GM18867 (cell line): Measurements from ENCODE around the gene BORCS8.
"Not testable (repeated sequence)": the region's sequence is repeated elsewhere in the genome, so short reads cannot be mapped to it uniquely, and the experiment has no call there.

ENCODE experiments used
- ATAC-seq: cut with Tn5 transposase; IDR thresholded peaks from one replicate; pipeline ENCODE4 v1.9.1; 2021; ENCODE audit warnings: mild to moderate bottlenecking, moderate library complexity; ENCODE audit not compliant: unreplicated experiment

BORCS8 gene

DNA sequence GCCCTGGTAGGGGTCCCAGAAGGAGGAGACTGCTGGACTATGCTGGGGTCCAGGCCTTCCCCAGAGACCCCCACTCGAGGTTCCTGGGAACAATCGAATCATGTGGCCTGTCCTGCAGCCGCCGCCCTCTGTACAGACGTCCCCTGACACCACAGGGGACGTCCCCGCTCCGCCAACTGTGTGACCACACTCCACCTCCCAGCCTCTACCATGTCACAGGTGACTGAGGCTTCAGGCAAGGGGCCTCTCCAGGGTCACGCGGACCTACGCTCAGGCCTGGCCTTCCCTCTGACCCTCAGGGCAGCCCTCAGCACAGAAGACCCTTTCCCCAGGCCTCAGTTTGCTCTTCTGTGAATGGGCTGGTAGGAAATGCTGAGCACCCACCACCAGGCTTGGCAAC lies 40.5 kb downstream of the BORCS8 start:
- ATAC-seq: no peak

DNA sequence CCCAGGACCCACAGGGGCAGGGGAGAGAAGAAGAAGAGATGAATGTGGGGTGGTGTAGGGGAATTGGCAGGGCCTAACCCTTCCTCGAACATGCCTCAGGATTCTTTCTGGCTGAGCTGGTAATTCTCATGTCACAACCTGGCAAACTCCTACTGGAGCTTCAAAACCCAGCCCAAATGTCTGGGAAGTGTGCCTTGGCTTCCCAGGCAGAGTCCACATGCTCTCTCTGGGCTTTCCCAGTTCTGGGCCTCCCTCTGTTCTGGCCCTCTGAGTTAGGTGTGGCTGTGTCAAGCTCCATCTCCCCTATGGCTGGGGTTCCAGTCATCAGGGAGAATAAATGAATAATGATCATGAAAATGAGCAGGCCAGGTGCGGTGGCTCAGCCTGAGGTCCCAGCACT lies 42.5 kb downstream of the BORCS8 start:
- ATAC-seq: no peak

DNA sequence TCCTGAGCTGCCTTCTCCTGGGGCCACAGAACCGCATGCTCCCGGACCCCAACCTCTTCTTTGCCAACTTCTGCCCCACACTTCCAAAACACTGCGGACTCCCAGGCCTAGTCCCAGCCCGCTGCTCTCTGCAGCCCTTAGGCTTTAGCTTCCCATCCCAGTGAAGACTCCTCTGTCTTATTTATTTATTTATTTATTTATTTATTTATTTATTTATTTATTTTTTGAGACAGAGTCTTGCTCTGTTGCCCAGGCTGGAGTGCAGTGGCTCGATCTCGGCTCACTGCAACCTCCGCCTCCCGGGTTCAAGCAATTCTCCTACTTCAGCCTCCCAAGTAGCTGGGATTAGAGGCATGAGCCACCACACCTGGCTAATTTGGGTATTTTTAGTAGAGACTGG lies 43.4 kb downstream of the BORCS8 start:
- not testable (repeated sequence) for ATAC-seq

DNA sequence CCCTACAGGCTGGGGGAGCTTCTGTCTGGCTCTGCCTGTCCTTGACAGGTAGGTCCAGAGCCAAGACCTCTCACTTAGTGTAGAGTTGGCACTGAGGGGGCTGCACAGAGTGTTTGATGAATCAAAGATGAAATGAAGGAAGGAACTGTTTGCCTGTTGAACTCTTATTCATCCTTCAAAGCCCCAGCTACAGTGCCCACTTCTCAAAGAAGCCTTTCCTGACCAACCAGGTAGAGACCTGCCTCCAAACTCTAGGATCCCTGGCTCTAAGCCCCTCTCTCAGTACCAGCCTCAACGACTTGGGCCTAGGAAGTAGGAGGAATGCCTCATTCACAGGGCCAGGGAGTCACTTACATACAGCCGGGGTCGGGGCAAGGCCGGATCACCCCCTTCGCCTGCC lies 44.6 kb downstream of the BORCS8 start:
- ATAC-seq: no peak

DNA sequence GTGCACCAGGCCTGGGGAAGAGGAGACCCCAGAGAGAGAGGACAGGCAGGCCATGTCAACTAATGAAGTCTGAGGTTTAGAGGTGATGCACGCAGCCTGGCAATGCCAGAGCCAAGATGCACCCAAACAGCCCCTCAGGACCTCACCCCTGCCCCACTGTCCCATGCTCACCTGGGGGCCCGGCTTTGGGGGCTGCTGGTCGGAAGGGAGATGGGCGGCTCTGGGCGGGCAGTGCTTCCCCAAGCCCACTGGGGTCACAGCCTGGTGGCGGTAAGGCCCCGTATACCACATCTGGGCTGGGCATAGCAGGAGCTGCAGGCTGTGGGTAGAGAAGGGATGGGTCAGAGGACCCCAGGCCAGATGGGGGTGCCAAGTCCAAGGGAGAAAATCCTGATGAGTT lies 45.1 kb downstream of the BORCS8 start:
- no peak for ATAC-seq

DNA sequence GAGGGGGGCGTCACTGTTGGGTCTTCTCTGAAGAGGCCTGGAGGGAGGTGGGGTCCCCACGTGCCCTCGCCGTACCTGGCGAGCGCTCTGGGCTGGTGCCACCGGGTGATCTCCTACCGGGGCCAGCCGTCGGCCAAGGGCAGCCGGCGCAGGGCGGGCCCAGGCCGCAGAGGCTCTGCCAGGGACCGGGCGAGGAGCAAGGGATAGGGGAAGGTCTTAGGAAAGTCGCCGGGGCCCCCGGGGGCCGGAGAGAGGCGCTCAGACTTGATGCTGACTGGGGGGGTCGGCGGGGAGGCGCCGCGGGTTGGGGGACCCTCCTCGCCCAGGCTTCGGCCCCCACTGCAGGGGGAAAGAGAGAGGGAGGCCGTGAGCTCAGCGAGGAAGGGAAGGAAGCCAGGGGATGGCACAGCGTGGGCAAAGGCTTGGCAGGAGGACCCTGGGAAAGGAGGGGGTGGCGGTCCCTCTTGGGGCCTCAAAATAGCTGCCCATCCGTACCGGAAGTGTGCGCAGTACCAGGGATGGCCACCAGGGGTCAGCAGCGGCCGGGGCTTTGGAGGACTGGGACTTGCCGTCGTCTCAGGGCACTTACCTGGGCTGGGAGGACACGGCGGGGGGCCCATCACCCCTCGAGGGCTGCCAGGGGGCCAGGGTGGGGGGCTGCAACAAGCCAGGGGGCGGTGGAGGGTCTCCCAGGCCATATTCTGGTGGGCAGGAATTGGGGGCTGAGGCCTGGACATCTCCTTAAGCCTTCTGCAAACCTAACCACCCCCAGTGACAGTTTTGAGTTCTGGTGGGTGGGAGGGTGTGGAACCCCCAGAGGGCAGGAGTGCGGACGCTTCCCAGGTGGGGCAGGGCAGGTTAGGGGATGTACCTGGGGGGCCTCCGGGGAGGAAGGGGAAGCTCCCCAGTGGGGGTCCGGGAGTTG lies 46.0 kb downstream of the BORCS8 start:
- no peak for ATAC-seq

DNA sequence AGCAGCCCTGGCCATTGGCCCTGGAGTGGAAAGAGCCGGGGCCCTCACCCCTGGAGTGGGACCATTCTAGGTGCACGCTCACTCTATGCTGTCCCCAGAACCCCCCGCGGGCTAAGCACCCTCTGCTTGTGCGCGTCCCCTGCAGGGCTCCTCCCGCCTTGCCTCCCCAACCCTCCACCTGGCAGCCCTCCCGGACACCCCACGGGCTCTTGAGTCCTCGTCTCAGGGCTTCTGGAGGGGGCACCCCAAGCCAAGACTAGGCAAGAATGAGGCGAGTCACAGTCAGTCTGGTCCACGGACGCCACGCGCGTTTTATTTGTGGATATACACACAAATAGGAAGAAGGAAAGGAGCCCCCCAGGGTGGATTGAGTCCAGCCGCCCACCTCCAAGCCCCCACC lies 46.7 kb downstream of the BORCS8 start:
- ATAC-seq: no peak

DNA sequence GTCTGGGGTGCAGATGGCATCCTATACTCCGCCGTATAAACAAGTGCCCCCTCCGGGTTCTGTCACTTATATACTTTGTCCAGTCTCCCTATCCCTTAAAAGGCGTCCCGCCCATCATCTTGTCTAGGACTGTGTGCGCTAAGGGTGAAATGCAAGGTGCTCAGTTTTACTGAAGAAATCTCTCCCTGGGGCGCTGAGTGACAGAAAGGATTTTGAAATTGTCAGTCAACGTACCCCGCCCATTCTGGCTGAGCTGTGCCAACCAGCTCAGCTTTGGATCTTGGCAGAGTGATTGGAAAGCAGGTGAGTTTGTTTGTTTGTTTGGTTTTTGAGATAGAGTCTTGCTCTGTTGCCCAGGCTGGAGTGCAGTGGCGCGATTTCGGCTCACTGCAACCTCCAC lies 49.6 kb downstream of the BORCS8 start:
- ATAC-seq: no peak

DNA sequence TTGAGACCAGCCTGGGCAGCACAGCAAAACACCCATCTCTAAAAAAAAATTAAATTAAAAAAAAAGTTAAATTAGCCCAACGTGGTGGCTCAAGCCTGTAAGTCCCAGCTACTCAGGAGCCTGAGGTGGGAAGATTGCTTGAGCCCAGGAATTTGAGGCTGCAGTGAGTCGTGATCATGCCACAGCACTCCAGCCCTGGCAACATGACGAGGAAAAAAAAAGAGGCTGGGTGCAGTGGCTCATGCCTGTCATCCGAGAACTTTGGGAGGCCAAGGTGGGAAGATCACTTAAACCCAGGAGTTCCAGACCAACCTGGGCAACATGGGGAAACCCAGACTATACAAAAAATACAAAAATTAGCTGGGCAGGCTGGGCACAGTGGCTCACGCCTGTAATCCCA lies 51.5 kb downstream of the BORCS8 start:
- no peak for ATAC-seq

DNA sequence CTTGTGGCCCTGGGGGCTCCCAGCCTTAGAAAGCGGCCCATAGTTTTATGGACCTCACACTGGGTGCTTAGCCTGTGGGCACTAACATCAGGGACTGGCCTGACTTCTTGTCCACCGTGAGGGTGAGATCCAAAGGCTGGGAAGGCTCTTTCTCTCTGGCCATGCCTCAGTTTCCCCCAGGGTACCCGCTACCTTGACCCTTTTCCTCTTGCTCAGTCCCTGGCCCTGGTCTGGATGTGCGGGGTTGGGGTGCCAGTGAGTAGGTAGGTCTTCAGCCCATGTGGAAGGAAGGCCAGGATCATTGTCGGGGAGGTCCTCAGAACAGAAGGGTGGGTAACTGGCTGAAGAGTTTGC lies 52.1 kb downstream of the BORCS8 start:
- ATAC-seq: no peak

DNA sequence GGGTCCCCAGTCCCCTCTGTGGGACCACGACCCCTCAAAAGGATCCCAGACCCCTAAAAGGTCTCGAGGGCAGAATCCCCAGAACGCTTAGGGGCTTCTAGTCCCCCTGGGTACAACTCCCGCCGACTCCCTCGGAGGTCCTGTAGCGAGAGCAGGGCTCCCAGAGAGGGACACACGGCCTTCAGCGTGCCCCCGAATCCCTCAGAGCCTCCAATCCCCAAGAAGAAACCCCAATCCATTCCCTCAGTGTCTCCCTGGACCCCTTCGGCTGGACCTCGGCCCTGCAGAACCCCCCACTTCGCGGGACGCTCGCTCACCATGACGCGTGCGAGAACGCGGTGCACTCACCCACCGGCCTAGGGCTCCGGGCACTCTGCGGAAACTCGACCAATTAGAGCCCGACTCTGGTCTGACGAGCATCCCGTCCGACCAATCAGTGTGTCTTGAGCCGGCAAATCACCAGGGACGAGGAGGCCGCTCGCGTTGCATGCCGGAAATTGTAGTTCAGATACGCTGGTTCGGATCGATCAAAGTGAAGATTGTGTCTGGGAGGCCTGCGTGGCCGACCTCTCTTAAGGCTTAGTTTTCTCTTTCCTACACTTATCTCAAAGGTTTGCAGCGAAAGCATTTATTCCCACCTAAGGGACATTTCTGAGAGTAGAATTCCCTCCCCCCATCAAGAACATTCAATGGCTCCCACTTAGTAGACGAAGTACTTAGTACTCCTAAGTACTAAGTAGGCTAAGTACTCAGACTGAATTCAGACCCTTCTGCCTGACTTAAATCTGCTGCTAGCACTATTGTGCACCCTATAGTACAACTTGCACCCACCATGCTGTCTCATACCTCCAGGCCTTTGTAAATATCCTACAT lies 53.6 kb downstream of the BORCS8 start, which contains the start of gene TMEM161A:
TSS of gene TMEM161A (minus strand) at position 370 of the 873 bp plus-strand sequence. CDS start at position 320, 50 bp downstream.
- ATAC-seq: peak; percentile 98

DNA sequence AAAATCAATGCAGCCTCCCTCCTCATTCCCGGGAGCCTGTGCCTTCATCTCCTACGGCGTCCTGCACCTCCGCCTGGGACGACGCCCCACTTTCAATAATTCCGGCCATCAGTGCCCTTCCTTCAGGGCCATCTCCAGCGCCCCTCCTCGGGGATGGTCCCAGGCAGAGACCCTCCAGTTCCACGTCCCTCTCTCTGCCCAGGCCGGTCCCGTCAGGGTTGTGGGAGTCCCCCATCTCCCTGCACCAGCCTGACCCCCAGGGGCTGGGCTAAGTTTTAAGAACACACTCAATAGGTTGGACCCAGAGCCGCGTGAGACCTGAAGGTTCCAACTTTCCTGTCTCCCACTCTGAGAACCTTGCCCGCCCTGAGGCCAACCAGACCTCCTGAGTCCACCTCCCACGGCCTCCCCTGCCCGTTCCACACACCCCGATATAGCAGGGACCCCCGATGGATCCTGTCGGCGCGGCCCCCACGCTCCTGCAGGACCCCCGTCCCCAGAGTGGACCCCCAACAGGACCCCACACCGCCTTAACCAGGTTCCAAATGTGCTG lies 54.3 kb downstream of the BORCS8 start:
- no peak for ATAC-seq

DNA sequence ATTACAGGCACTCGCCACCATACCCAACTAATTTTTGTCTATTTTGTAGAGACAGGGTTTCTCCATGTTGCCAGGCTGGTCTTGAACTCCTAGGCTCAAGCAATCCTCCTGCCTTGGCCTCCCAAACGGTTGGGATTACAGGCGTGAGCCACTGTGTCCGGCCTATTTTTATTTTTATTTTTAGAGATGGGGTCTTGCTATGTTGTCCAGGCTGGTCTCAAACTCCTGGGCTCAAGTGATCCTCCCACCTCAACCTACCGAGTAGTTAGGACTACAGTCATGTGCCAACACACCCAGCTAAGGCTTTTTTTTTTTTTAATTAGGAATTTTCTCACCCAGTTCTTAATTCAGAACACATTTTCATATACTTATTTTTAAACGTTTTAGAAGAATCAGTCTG lies 56.2 kb downstream of the BORCS8 start:
- ATAC-seq: not testable (repeated sequence)

DNA sequence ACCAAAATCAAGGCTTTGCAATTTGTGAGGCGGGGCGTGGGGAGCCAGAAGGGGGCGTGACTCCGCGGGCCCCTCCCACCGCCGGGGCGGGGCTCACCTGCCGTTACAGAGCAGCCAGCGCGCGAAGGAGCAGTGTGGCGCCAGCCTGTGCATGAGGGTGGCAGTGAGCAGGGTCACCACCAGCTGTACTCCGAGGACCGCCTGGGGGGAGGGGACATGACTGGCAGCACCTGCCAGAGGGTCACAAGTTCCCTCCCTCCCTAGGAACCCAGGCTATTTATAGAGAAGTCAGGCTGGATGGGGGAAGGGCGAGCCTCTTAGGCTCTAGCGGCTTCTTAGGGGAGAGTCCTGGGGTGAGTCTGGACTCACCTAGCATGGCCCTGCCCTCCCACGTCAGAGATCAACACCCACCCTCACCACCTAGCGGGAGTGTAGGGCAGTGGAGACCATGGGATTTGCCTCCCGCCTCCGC lies 57.2 kb downstream of the BORCS8 start:
- no peak for ATAC-seq

DNA sequence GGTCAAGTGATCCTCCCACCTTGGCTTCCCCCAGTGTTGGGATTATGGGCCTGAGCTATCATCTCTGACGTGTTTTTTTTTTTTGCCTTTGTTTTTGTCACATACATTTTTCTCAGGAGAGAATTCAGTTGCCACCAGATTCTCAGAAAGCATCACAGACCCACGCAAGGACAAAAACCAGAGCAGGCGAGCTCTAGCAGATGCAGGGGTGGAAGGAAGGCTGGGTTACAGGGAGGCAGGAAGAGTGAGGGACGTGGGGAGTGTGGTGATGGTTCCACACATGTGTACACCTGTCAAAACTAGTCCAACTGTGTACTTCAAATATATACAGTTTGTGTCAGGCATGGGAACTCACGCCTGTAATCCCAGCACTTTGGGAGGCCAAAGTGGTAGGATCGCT lies 58.0 kb downstream of the BORCS8 start:
- ATAC-seq: no peak

DNA sequence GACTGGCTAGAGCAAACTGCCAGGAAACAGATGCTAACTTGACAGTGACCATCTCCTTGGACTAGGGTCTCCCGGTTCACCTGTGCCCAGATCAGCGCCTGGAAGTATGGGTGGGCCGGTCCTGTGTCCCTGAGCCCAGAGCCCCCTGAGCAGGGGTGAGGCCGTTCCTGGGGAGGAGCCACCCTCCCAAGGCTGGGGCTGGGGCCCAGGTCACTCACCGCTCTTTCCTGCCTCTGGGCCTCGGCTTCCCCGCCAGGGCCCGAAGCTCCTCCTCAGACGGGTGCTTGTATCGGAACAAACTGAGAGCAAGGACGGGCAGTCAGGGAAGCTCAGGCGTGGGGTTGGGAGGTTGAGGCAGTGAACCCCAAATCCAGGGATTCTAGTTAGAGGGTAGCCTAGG lies 59.0 kb downstream of the BORCS8 start:
- ATAC-seq: no peak

DNA sequence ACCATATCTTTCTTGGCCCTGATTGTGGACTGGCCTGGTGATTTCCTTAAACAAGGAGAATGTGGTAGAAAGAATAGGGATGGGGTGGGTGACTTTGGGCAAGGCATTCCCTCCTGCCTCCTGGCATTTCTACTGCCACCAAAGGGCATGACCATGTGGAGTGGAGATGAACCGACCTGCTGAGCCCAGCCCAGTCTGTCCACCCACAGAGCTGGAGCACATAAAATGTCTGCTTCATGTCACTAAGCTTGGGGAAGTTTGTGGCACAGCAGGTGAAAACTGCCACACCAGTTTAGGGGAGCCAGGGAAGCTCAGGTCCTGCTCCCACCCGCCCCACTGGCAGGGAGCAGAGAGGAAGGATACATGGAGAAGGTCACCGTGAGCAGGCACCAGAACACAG lies 60.0 kb downstream of the BORCS8 start:
- no peak for ATAC-seq
